KMS-11 (cell line): Measurements from ENCODE around the gene MAP3K7.

ENCODE experiments used
- H2AFZ ChIP-seq: fragments of 200-600 bp; sonication (generic); 2 replicates; pipeline ENCODE4 v1.6.1; 2016; ENCODE audit warnings: antibody characterized with exemption, mixed run types, low read depth
- H3K27ac ChIP-seq: fragments of 200-600 bp; sonication (generic); 2 replicates; pipeline ENCODE4 v1.6.1; 2016; ENCODE audit warnings: mild to moderate bottlenecking, mixed run types
- H3K27me3 ChIP-seq: fragments of 200-600 bp; sonication (generic); 2 replicates; pipeline ENCODE4 v1.6.1; 2017; ENCODE audit warnings: mild to moderate bottlenecking, low read depth, mixed run types, moderate library complexity; ENCODE audit not compliant: insufficient read depth
- H3K36me3 ChIP-seq: fragments of 200-600 bp; sonication (generic); 2 replicates; pipeline ENCODE4 v1.6.1; 2017; ENCODE audit warnings: mild to moderate bottlenecking, mixed run types; ENCODE audit not compliant: insufficient read depth
- H3K4me1 ChIP-seq: fragments of 200-600 bp; sonication (generic); 2 replicates; pipeline ENCODE4 v1.6.1; 2016; ENCODE audit warnings: mild to moderate bottlenecking, low read depth, mixed run types; ENCODE audit not compliant: poor library complexity, severe bottlenecking
- H3K4me2 ChIP-seq: fragments of 200-600 bp; sonication (generic); 2 replicates; pipeline ENCODE4 v1.7.0; 2016; ENCODE audit warnings: mild to moderate bottlenecking, mixed run types
- H3K4me3 ChIP-seq: fragments of 200-600 bp; sonication (generic); IDR thresholded peaks from 2 replicates; pipeline ENCODE4 v1.6.1; 2017; ENCODE audit warnings: low read depth, low read length, mixed read lengths; ENCODE audit not compliant: insufficient read depth
- H3K79me2 ChIP-seq: fragments of 200-600 bp; sonication (generic); 2 replicates; pipeline ENCODE4 v1.6.1; 2016; ENCODE audit warnings: low read depth, mixed run types; ENCODE audit not compliant: insufficient read depth
- H3K9ac ChIP-seq: fragments of 200-600 bp; sonication (generic); 2 replicates; pipeline ENCODE4 v1.6.1; 2016; ENCODE audit warnings: mild to moderate bottlenecking, mixed run types
- H4K20me1 ChIP-seq: fragments of 200-600 bp; sonication (generic); 2 replicates; pipeline ENCODE4 v1.6.1; 2016; ENCODE audit warnings: mild to moderate bottlenecking, mixed run types; ENCODE audit not compliant: insufficient read depth
- TF ChIP-seq, protein P1 (sequence below): fragments of 200-600 bp; sonication (generic); conservative IDR thresholded peaks from 2 replicates; pipeline ENCODE4 v1.6.1; 2017; ENCODE audit warnings: low read depth, mild to moderate bottlenecking, antibody characterized with exemption, low read length, moderate library complexity, mixed read lengths

The MAP3K7 gene

DNA sequence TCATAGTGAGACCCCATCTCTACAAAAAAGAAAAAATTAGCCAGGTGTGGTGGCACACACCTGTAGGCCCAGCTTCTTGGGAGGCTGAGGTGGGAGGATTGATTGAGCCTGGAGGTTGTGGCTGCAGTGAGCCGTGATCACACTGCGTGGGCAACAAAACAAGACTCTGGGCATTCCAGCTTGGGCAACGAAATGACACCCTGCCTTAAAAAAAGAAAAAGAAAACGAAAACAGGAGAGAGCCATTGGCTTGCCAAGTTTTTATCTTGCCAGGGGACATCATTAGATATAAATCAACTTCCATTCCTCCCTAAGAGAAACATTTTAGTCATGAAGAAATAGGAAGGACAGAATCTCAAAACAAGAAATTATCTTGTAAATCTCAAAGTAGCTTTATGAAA, 109.5 kb downstream of the MAP3K7 start:
- no peaks in the 10 kb centered on the region for H4K20me1 ChIP-seq
- peaks cover 67% of the 10 kb centered on the region for H3K4me1 ChIP-seq
- no peaks in the 10 kb centered on the region for H3K79me2 ChIP-seq
- H3K4me3 ChIP-seq: no peak overlapping the region
- H3K9ac ChIP-seq: no peak overlapping the region
- TF ChIP-seq, protein P1, sequence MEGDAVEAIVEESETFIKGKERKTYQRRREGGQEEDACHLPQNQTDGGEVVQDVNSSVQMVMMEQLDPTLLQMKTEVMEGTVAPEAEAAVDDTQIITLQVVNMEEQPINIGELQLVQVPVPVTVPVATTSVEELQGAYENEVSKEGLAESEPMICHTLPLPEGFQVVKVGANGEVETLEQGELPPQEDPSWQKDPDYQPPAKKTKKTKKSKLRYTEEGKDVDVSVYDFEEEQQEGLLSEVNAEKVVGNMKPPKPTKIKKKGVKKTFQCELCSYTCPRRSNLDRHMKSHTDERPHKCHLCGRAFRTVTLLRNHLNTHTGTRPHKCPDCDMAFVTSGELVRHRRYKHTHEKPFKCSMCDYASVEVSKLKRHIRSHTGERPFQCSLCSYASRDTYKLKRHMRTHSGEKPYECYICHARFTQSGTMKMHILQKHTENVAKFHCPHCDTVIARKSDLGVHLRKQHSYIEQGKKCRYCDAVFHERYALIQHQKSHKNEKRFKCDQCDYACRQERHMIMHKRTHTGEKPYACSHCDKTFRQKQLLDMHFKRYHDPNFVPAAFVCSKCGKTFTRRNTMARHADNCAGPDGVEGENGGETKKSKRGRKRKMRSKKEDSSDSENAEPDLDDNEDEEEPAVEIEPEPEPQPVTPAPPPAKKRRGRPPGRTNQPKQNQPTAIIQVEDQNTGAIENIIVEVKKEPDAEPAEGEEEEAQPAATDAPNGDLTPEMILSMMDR: no peak
- H2AFZ ChIP-seq: no peak overlapping the region
- H3K27me3 ChIP-seq: no peaks in the 10 kb centered on the region
- H3K4me2 ChIP-seq: peak overlapping the region; percentile 24; the same call in 1 of the 2 replicates
- H3K36me3 ChIP-seq: no peaks in the 10 kb centered on the region
- H3K27ac ChIP-seq: no peak overlapping the region

DNA sequence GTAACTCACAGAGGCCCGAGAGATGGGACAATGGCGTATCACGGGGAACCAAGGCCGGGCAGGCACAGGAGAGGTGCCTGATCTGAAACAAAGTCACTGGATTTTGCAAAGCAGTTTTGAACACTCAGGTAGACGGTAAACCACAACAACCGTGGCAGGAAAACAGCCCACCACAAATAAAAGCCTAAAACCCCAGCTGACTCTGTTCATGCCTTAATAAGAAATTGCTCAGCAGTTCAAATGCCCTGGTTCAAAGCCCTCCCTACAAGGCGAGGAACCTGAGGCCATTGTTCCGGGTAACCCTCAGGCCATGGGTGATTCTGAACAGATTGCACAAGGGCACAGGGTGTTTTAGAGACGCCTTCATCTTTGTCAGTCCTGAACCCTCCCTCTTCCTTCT, 114.2 kb downstream of the MAP3K7 start:
- Histone ChIP-seq H3K9ac (peak overlapping the region; percentile 47), H3K4me1 (peaks cover 79% of the 10 kb centered on the region), H3K36me3 (no peaks in the 10 kb centered on the region), H3K4me2 (peak overlapping the region; percentile 73), H3K79me2 (no peaks in the 10 kb centered on the region), H2AFZ (peak overlapping the region; percentile 36; the same call in 1 of the 2 replicates), H3K27me3 (no peaks in the 10 kb centered on the region), H4K20me1 (no peaks in the 10 kb centered on the region), H3K4me3 (no peak overlapping the region), H3K27ac (peak overlapping the region; percentile 86)
- TF ChIP-seq, protein P1: no peak

DNA sequence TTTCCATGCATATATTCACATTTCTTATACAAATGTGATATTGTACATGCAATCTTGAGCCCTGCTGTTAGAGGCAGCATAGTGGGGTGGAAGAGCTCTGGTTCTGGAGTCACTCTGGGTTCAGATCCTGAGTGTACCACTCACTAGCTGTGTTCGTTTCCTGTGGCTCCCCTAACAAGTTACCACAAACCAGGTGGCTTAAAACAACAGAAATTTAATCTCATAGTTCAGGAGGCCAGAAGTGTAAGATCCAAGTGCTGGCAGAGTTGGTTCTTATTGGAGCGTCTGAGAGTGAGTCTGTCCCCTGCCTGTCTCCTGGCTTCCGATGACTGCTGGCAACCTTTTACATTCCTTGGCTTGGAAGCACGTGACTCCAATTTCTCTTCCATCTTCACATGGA, 115.6 kb downstream of the MAP3K7 start:
- Histone ChIP-seq H3K79me2 (no peaks in the 10 kb centered on the region), H3K4me1 (peaks cover 80% of the 10 kb centered on the region), H3K36me3 (no peaks in the 10 kb centered on the region), H3K27ac (peak overlapping the region; percentile 86), H3K27me3 (no peaks in the 10 kb centered on the region), H2AFZ (peak overlapping the region; percentile 22; the same call in 1 of the 2 replicates), H3K9ac (no peak overlapping the region), H4K20me1 (no peaks in the 10 kb centered on the region), H3K4me3 (no peak overlapping the region), H3K4me2 (peak overlapping the region; percentile 73)
- TF ChIP-seq, protein P1: no peak

DNA sequence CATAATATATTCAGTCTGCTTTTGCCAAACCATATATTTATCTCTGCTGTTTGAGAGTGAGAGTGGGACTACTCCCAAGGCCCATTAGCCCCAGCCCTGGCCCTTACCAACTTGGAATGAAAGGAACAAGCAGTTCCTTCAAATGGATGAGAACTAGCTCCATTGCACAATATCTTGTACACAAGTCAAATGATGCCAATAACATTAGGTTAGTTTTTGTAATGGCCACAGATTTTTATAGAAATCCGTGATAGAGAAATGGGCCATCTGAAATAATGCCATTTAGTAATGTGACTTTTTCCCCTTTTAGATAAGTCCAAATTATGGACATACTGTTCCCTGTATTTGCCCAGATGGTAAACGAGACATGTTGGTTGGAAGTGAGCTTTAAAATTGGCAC, 117.0 kb downstream of the MAP3K7 start:
- H4K20me1 ChIP-seq: no peaks in the 10 kb centered on the region

More for the DNA sequence above, 117.0 kb downstream of the MAP3K7 start:
- H3K4me2 ChIP-seq: no peak overlapping the region
- TF ChIP-seq, protein P1: no peak
- no peak overlapping the region for H3K4me3 ChIP-seq
- H3K4me1 ChIP-seq: peaks cover 80% of the 10 kb centered on the region
- no peaks in the 10 kb centered on the region for H3K27me3 ChIP-seq
- no peaks in the 10 kb centered on the region for H3K79me2 ChIP-seq
- no peak overlapping the region for H3K9ac ChIP-seq
- no peaks in the 10 kb centered on the region for H3K36me3 ChIP-seq
- H2AFZ ChIP-seq: no peak overlapping the region
- H3K27ac ChIP-seq: no peak overlapping the region
